HL-60 (cell line): Measurements from ENCODE around the gene ARHGAP18.

ENCODE experiments used
- CTCF ChIP-seq: IDR thresholded peaks from one replicate; pipeline ENCODE4 v1.5.1; 2011; ENCODE audit warnings: low read length, control low read depth, inconsistent platforms; ENCODE audit not compliant: insufficient read depth
- GABPA ChIP-seq: IDR thresholded peaks from 2 replicates; pipeline ENCODE4 v1.6.1; 2012; ENCODE audit warnings: low read depth
- POLR2AphosphoS5 ChIP-seq: IDR thresholded peaks from 2 replicates; pipeline ENCODE4 v1.6.1; 2012; ENCODE audit warnings: low read depth
- REST ChIP-seq: IDR thresholded peaks from 2 replicates; pipeline ENCODE4 v1.6.1; 2012; ENCODE audit warnings: low read depth; ENCODE audit not compliant: insufficient replicate concordance

GRCh38 chr6:129733290-129733689 is 23.3 kb upstream of the ARHGAP18 start:
- TF ChIP-seq GABPA: no peak
- no peak for TF ChIP-seq CTCF
- TF ChIP-seq POLR2AphosphoS5: no peak
- TF ChIP-seq REST: no peak
